Measurements from ENCODE around the gene RHOA. TPM values are rescaled to one million over a fixed set of nuclear protein-coding genes. Genes with fewer than 3 reads are reported as not detected.
A peak's percentile ranks its signal among the peaks of the same experiment; 100 is the strongest.

The RHOA gene
- total RNA-seq = 100 to 1,000 TPM; 157 to 162 TPM
- 100 to 1,000 TPM; 144 to 169 TPM for polyA plus RNA-seq

DNA sequence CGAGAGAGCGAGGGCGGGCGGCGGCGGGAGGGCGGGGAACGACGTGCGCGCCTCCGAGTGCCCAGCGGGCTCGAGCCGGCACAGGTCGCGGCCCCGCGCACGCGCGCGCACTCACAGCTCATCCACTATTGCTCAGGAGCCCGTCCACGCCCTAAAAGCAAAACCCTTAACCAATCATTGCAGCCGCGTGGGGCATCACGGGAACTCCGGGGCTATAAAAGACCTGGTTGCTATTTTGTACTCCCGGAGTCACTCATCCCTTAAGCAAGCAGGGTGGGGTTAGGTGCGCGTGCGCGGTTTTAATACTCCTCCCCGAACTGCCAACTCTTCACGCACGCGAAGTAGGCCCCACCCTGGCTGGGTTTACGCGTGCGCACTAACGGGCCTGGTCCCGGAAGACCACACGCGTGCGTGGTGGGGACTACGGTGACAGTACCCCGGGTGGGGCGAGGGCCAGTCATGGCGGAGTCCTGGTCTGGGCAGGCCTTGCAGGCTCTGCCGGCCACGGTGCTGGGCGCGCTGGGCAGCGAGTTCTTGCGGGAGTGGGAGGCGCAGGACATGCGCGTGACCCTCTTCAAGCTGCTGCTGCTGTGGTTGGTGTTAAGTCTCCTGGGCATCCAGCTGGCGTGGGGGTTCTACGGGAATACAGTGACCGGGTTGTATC lies at the start of gene RHOA, which contains the start of gene TCTA:
Gene RHOA, minus strand, starts transcription at position 9 of the 664 bp plus-strand sequence. CDS start 36,387 bp downstream, outside the sequence.
Gene TCTA, plus strand, starts transcription at position 456 of the 664 bp plus-strand sequence. Its CDS starts 4 bp downstream, at position 460.
- TF ChIP-seq, protein P1, sequence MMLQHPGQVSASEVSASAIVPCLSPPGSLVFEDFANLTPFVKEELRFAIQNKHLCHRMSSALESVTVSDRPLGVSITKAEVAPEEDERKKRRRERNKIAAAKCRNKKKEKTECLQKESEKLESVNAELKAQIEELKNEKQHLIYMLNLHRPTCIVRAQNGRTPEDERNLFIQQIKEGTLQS (IDR thresholded peaks at IDR 0.05) = no peak
- TF ChIP-seq GABPA (IDR thresholded peaks at IDR 0.05 in 1 of 2, conservative IDR thresholded peaks at IDR 0.05 in 1 of 2) (peak in 1 of 2 donors; percentile 71), TAF1 (conservative IDR thresholded peaks at IDR 0.05) (peak; percentile 79), RXRA (IDR thresholded peaks at IDR 0.05) (peak in 1 of 2 donors; percentile 39), JUND (IDR thresholded peaks at IDR 0.05) (peak in 1 of 2 donors; percentile 48), FOXA2 (IDR thresholded peaks at IDR 0.05) (no peak), FOXA1 (IDR thresholded peaks at IDR 0.05) (no peak), HNF4A (conservative IDR thresholded peaks at IDR 0.05) (no peak), EGR1 (IDR thresholded peaks at IDR 0.05; ENCODE audit: low read depth in 2 of 2) (peak in 1 of 2 donors; percentile 39), HNF4G (IDR thresholded peaks at IDR 0.05) (no peak), NR2F2 (IDR thresholded peaks at IDR 0.05) (no peak), YY1 (IDR thresholded peaks at IDR 0.05) (peak; percentile 97), RAD21 (IDR thresholded peaks at IDR 0.05) (peak in 1 of 2 donors; percentile 32), SP1 (IDR thresholded peaks at IDR 0.05) (peak; percentile 81)
- TF ChIP-seq, protein P2, sequence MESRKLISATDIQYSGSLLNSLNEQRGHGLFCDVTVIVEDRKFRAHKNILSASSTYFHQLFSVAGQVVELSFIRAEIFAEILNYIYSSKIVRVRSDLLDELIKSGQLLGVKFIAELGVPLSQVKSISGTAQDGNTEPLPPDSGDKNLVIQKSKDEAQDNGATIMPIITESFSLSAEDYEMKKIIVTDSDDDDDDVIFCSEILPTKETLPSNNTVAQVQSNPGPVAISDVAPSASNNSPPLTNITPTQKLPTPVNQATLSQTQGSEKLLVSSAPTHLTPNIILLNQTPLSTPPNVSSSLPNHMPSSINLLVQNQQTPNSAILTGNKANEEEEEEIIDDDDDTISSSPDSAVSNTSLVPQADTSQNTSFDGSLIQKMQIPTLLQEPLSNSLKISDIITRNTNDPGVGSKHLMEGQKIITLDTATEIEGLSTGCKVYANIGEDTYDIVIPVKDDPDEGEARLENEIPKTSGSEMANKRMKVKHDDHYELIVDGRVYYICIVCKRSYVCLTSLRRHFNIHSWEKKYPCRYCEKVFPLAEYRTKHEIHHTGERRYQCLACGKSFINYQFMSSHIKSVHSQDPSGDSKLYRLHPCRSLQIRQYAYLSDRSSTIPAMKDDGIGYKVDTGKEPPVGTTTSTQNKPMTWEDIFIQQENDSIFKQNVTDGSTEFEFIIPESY (IDR thresholded peaks at IDR 0.05) = no peak
- TF ChIP-seq, protein P3, sequence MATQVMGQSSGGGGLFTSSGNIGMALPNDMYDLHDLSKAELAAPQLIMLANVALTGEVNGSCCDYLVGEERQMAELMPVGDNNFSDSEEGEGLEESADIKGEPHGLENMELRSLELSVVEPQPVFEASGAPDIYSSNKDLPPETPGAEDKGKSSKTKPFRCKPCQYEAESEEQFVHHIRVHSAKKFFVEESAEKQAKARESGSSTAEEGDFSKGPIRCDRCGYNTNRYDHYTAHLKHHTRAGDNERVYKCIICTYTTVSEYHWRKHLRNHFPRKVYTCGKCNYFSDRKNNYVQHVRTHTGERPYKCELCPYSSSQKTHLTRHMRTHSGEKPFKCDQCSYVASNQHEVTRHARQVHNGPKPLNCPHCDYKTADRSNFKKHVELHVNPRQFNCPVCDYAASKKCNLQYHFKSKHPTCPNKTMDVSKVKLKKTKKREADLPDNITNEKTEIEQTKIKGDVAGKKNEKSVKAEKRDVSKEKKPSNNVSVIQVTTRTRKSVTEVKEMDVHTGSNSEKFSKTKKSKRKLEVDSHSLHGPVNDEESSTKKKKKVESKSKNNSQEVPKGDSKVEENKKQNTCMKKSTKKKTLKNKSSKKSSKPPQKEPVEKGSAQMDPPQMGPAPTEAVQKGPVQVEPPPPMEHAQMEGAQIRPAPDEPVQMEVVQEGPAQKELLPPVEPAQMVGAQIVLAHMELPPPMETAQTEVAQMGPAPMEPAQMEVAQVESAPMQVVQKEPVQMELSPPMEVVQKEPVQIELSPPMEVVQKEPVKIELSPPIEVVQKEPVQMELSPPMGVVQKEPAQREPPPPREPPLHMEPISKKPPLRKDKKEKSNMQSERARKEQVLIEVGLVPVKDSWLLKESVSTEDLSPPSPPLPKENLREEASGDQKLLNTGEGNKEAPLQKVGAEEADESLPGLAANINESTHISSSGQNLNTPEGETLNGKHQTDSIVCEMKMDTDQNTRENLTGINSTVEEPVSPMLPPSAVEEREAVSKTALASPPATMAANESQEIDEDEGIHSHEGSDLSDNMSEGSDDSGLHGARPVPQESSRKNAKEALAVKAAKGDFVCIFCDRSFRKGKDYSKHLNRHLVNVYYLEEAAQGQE (IDR thresholded peaks at IDR 0.05) = peak; percentile 68
- TF ChIP-seq, protein P4, sequence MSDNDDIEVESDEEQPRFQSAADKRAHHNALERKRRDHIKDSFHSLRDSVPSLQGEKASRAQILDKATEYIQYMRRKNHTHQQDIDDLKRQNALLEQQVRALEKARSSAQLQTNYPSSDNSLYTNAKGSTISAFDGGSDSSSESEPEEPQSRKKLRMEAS (IDR thresholded peaks at IDR 0.05) = no peak
- TF ChIP-seq, protein P5, sequence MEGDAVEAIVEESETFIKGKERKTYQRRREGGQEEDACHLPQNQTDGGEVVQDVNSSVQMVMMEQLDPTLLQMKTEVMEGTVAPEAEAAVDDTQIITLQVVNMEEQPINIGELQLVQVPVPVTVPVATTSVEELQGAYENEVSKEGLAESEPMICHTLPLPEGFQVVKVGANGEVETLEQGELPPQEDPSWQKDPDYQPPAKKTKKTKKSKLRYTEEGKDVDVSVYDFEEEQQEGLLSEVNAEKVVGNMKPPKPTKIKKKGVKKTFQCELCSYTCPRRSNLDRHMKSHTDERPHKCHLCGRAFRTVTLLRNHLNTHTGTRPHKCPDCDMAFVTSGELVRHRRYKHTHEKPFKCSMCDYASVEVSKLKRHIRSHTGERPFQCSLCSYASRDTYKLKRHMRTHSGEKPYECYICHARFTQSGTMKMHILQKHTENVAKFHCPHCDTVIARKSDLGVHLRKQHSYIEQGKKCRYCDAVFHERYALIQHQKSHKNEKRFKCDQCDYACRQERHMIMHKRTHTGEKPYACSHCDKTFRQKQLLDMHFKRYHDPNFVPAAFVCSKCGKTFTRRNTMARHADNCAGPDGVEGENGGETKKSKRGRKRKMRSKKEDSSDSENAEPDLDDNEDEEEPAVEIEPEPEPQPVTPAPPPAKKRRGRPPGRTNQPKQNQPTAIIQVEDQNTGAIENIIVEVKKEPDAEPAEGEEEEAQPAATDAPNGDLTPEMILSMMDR (IDR thresholded peaks at IDR 0.05; ENCODE audit: low read depth, low read length, missing input control) = no peak
- Histone ChIP-seq H3K9ac (ENCODE audit: low read depth in 1 of 2, low read length in 2 of 2) (peak within 1 kb of the TSS; percentile 93 to 100), H3K9me3 (ENCODE audit: control insufficient read depth in 4 of 4, low read length in 3 of 4) (no peaks in the 10 kb centered on the region), H3K27ac (ENCODE audit: low read depth in 1 of 2, low read length in 2 of 2) (peak within 1 kb of the TSS; percentile 58 to 93), H3K36me3 (ENCODE audit: control insufficient read depth in 4 of 4, insufficient read depth in 3 of 4, low read depth in 1 of 4, low read length in 3 of 4) (peaks cover 0 to 11% (median 2%) of the 10 kb centered on the region in 4 donors), H3K4me1 (ENCODE audit: control insufficient read depth in 4 of 4, insufficient read depth in 4 of 4, low read length in 3 of 4) (peaks cover 8 to 36% (median 28%) of the 10 kb centered on the region in 4 donors), H3K27me3 (ENCODE audit: control insufficient read depth in 4 of 4, insufficient read depth in 4 of 4, low read length in 3 of 4) (no peaks in the 10 kb centered on the region), H3K4me3 (ENCODE audit: low read depth in 1 of 3, low read length in 3 of 3) (peak within 1 kb of the TSS; percentile 93 to 98 (median 94))
- peak; percentile 98 for DNase-seq (ENCODE audit: low spot score)
- under 1% methylated on average over 62 of the region's 62 CpGs for WGBS
